NCI-H1930 (cell line): ENCODE measurements around the gene BIN2.
A peak's percentile ranks its signal among the peaks of the same experiment; 100 is the strongest.
"Not testable (repeated sequence)": the region's sequence is repeated elsewhere in the genome, so short reads cannot be mapped to it uniquely, and the experiment has no call there.

Source experiments
- DNase-seq, 2 experiments: peaks; one replicate each; lab custom pipeline; 2025; lab: John Stamatoyannopoulos, UW

Gene BIN2

DNA sequence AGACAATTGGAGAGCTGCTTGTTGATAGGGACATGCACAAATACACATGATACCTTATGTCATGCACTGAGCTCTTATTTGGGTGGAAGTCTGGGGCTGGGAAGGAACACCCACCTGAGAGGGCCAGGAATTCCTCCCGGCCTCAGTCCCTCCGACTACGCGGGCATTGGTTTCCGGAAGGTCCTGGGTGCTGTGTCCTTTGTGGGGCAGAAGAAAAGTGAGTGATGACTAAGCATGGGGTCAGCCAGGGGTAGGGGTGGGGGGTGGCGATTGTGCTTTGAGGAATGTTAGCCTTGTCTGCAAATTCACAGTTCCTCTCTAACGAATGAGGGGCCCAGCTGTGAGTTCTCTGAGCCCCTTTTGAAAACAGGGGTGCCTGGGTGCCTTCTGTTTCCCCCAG, 21.7 kb upstream of the BIN2 start:
- no peak for DNase-seq

DNA sequence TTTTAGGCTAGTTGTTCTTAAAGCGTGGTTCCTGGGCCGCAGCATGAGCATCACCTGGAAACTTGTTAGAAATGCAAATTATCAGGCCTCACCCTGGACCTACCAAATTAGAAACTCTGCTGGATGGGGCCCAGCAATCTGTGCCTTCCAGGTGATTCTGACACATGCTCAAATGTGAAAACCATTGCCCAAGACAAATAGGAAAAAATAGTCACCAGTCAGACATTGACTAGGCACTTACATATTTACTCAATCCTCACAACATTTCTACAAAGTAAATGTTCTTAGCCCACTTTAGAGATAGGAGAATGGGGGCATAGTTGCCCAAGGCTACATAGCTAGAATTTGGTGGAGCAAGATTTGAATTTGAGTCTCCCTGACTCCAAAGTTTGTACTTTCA, 19.2 kb upstream of the BIN2 start:
- no peak for DNase-seq

GRCh38 chr12:51342416-51342815, 18.4 kb upstream of the BIN2 start:
- DNase-seq, result no peak

GRCh38 chr12:51341251-51342007, 17.5 kb upstream of the BIN2 start:
- DNase-seq, result peak; percentile 45 to 64

GRCh38 chr12:51339750-51340149, 15.8 kb upstream of the BIN2 start:
- no peak for DNase-seq

- not testable (repeated sequence) for DNase-seq
Measured at GRCh38 chr12:51337336-51337735, 13.4 kb upstream of the BIN2 start.

- DNase-seq, result no peak
Measured at GRCh38 chr12:51335931-51336330, 12.0 kb upstream of the BIN2 start.

DNA sequence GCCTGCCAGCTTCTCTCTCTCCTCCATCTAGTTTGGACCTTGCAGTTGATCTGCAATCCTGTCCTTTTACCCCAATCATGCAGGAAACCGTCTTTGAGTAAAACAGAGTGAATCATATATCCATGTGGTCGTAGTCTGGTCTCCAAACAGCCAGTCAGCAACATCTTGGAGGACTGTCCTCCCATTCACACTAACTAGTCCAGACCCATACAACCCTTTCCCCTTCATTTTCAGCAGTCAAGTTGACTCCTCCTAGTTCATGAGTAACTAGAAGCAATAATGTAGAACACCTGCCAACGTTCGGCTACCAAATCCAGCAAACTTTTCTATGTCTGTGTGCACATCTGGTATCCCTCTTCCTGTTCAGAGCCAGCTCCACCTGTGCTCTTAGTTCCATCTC, 10.8 kb upstream of the BIN2 start:
- DNase-seq, result no peak

- DNase-seq, result no peak
Measured at GRCh38 chr12:51333536-51333935, 9.6 kb upstream of the BIN2 start.

DNA sequence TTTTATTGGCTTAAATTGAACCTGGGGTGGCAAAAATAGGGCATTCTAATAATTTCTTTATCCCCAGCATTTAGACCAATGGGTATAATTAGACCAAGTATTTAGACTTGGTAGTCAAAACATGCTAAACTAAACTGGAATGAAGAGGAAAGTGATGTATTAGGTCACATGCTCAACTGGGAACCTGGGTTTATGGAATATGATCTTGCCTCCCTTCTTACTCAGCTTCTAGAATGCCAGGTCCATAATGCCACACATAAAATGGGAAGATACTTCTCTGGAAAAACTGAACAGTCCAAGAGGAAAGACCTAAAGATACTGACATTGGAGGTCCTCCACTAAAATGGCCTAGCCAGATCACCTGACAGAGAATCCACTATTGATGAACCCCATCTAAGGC, 6.2 kb upstream of the BIN2 start:
- DNase-seq, result no peak

DNA sequence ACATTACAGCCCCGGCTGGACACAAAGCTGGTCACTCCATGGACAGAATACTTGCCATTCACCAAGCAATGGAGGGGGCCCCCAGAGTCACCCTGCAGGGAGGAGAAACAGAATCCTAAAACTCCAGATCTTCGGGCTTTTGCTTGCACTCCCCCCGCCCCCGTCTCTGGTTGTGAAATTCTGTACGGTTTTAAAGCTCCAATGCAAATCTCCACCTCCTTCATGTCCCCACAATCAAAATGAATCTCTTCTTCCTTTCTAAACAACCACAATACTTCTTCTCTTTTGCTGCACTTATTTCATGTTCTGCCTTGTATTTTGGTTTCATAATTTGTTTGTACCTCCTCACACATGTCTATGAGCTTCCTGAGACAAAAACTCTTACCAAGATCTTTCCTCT, 5.8 kb upstream of the BIN2 start:
- no peak for DNase-seq

- DNase-seq, result no peak
Measured at GRCh38 chr12:51328587-51328986, 4.6 kb upstream of the BIN2 start.

DNA sequence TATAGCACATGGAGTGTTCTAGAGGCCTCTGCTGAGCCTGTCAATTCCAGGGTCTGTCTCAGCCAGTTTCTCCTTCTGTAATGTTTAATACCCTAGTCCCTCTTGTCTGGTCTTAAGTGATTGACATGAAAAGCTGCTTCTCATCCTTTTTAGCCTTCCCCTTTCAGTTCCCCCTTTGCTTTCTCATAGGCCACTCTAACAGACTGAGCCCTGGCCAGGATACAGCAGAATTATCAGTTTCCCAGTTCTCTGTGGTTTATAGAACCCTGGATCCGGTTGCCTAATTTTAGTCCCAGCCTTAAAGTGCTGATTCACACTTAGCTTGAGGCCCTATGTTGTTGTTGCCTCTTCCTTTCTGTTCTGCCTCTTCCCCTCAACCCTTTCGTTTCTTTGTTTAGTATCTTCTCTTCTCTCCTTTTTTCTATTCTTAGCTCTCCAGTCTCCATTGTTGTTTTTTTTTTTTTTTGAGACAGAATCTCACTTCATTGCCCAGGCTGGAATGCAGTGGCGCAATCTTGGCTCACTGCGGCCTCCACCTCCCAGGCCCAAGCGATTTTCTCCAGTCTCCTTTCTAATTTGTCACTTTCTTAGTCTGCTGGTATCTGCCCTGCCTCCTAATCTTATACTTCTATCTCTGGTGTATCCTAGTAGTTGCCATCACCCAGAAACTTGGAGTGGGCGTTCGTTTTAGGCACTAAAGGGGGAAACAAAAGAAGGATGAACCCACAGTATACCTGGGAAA, 2.9 kb upstream of the BIN2 start:
- no peak for DNase-seq

DNA sequence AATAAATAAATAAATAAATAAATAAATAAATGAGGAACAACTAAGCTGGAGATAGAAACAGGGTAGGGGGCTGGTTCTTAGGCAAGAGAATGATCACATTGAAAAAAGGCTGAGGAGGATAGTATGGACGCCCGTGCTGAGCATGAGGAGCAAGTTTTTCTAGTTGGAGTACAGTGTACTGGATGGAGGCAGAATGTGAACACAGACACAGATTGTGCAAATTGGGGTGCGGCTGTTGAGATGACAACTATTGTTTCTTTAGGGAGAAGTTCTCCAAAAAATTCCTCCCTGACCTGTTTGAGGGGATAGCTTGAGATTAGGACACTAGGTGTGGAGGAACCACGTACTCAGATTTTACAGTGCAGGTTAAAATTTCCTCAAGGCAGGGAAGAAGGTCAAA, 979 bp upstream of the BIN2 start:
- DNase-seq, result no peak

GRCh38 chr12:51323317-51323960, 535 bp downstream of the BIN2 start:
- no peak for DNase-seq

DNA sequence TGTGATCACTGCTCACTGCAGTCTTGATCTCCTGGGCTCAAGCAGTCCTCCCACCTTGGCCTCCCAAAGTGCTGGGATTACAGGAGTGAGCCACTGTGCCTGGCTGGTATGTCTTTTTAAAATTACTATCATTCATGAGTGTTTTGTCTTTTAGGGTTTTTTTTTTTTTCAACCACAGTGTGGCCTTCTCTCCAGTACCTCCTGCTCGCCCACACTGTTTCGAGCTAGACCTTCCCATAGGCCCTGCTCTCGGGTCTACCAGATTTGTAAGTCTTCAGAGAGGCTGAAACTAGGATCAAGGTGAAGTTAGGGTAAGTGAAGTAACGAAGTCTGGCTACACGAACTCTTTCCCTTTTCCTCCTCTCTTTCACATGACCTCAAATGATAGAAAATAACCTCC, 1.5 kb downstream of the BIN2 start:
- no peak for DNase-seq

- DNase-seq, result no peak
Measured at GRCh38 chr12:51321882-51322281, 2.1 kb downstream of the BIN2 start.

DNA sequence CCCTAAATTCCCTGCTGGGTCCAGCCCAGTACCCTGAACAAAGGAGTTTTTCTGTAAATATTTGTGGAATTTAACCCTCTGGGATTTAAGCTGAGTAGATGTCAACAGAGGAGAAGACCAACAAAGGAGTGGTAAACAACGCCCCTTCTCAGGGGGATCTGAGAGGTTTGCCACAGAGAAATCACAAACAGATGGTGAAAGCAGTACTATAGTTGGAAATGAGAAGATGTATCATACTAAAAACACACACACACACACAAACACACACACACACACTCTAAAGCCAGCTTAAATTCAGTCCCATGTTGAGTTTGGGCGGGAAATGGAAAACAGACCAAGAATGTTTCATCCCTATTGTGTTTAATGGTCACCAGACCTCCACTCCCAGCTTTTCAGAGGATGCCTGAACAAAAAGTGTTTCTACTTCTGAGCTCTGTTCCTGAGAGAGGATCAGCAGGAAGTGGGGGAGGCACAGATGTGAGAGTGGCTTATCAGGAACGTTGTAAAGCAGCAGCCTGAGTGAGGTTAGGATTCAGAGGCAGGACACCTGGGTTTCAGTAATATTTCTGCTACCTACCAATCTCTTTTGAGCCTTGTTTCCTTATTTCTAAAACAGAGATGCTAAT, 3.2 kb downstream of the BIN2 start:
- peak; percentile 43 to 71 for DNase-seq

- DNase-seq, result no peak
Measured at GRCh38 chr12:51320311-51320694, 3.7 kb downstream of the BIN2 start.

DNA sequence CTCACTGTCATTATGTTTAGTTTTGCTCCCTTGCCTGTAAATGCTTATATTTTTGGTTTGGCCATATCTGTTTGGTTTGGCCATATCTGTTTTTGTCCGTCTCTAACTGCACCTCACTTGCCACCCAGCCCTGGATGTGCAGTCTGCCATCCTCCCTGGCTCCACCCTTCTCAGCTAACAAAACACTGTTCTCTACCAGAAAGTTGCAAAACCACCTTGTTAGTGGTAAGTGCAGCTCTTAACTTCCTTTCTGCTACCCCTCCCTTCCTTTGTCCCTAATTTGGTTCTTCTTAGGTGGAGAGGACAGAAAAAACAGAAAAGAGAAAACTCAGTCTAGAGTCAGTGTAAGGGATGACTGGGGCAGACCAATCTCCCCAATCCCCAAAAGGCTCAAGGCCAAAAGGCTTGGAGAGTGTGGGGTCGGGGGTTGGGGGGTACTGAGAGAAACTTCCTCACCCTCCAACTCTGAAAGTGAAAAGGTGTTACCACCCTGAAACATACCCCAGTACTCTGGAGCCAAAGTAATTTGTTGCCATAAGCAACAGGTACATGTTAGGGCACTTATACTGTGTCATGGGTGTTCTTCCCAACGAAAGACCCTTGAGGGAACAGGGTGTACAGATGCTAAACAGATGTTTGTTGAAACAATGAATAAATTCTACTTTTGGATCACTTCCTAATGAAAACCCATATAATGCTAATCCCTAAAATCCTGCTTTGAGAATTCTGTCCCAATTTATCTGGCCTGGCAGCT, 5.0 kb downstream of the BIN2 start:
- DNase-seq, result no peak

DNA sequence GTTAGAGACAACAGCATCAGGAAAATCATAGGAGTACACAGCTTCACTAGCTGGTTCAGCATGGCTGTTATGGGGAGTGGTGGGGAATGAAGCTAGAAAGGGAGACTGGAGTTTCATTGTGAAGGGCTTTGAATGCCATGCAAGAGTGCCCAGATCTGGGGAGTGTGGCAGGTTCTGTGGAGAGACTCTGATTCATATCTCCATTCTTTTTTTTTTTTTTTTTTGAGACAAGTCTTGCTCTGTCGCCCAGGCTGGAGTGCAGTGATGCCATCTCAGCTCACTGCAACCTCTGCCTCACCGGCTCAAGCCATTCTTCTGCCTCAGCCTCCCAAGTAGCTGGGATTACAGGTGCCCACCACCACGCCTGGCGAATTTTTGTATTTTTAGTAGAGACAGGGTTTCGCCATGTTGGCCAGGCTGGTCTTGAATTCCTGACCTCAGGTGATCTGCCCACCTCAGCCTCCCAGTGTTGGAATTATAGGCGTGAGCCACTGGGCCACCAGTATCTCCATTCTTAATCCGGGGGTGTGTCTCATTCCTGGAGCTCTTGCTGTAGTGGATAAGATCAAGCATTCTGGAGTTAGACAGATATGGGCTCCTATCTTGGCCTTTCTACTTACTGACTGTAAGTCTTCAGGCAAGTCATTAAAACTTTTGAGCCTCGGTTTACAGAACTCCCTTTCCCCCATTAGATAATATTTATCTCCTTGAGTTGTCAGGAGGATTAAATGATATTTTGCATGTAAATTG, 5.7 kb downstream of the BIN2 start:
- not testable (repeated sequence) for DNase-seq
